ENCODE results near the gene APBA1.

APBA1 gene

GRCh38 chr9:69578026-69578425 is 94.1 kb downstream of the APBA1 start:
- DNase-seq (ENCODE audit: low read depth): no peak

- no peak for DNase-seq (ENCODE audit: low read depth)
Observed at GRCh38 chr9:69577123-69577522, 95.0 kb downstream of the APBA1 start.

- no peak for DNase-seq (ENCODE audit: low read depth)
Observed at GRCh38 chr9:69574057-69574456, 98.1 kb downstream of the APBA1 start.

GRCh38 chr9:69573651-69574050 is 98.5 kb downstream of the APBA1 start:
- no peak for DNase-seq (ENCODE audit: low read depth)

GRCh38 chr9:69572611-69573010 is 99.6 kb downstream of the APBA1 start:
- DNase-seq (ENCODE audit: low read depth): no peak

GRCh38 chr9:69571032-69571431 is 101.1 kb downstream of the APBA1 start:
- DNase-seq (ENCODE audit: low read depth): no peak

- DNase-seq (ENCODE audit: low read depth): no peak
Observed at GRCh38 chr9:69569738-69570451, 102.3 kb downstream of the APBA1 start.

- no peak for DNase-seq (ENCODE audit: low read depth)
Observed at GRCh38 chr9:69564557-69564956, 107.6 kb downstream of the APBA1 start.

GRCh38 chr9:69559126-69559525 is 113.0 kb downstream of the APBA1 start:
- DNase-seq (ENCODE audit: low read depth): no peak

- DNase-seq (ENCODE audit: low read depth): no peak
Observed at GRCh38 chr9:69556707-69557106, 115.5 kb downstream of the APBA1 start.

GRCh38 chr9:69555802-69556201 is 116.4 kb downstream of the APBA1 start:
- no peak for DNase-seq (ENCODE audit: low read depth)

- DNase-seq (ENCODE audit: low read depth): no peak
Observed at GRCh38 chr9:69554945-69555344, 117.2 kb downstream of the APBA1 start.

GRCh38 chr9:69549310-69550202 is 122.6 kb downstream of the APBA1 start:
- no peak for DNase-seq (ENCODE audit: low read depth)

GRCh38 chr9:69548681-69549080 is 123.5 kb downstream of the APBA1 start:
- DNase-seq (ENCODE audit: low read depth): no peak

GRCh38 chr9:69546265-69546664 is 125.9 kb downstream of the APBA1 start:
- DNase-seq (ENCODE audit: low read depth): no peak

- no peak for DNase-seq (ENCODE audit: low read depth)
Observed at GRCh38 chr9:69542942-69543704, 129.0 kb downstream of the APBA1 start.

- DNase-seq (ENCODE audit: low read depth): no peak
Observed at GRCh38 chr9:69542058-69542457, 130.1 kb downstream of the APBA1 start.

GRCh38 chr9:69535911-69536310 is 136.3 kb downstream of the APBA1 start:
- no peak for DNase-seq (ENCODE audit: low read depth)

GRCh38 chr9:69535286-69535832 is 136.8 kb downstream of the APBA1 start:
- no peak for DNase-seq (ENCODE audit: low read depth)

- no peak for DNase-seq (ENCODE audit: low read depth)
Observed at GRCh38 chr9:69532396-69532795, 139.8 kb downstream of the APBA1 start.

GRCh38 chr9:69527454-69527853 is 144.7 kb downstream of the APBA1 start:
- no peak for DNase-seq (ENCODE audit: low read depth)

- DNase-seq (ENCODE audit: low read depth): no peak
Observed at GRCh38 chr9:69526699-69527098, 145.5 kb downstream of the APBA1 start.

Data from activated gamma-delta T cell treated with anti-CD3 and anti-CD28 coated beads, Interleukin-2, amount 50 U/mL, for 16 hours (primary cell).